HepG2 (cell line): ENCODE measurements around the gene CD300LF. TPM values are rescaled to one million over a fixed set of nuclear protein-coding genes. Genes with fewer than 3 reads are reported as not detected.

ENCODE experiments used
- CBX2 ChIP-seq, 2 experiments: fragments of 200-600 bp in 1 of 2; sonication (generic); formaldehyde crosslinking in 1 of 2; IDR thresholded peaks; 2 replicates each; pipeline versions ENCODE4 v1.7.0 to v1.8.1; 2018 to 2022; ENCODE audit warnings: low read depth in 2 of 2, low read length in 1 of 2, mild to moderate bottlenecking in 1 of 2, missing genetic modification reagents in 1 of 2
- CEBPB ChIP-seq: IDR thresholded peaks from 2 replicates; pipeline ENCODE4 v1.6.1; 2011; ENCODE audit warnings: low read depth, low read length, improper control_type of control experiment, borderline replicate concordance
- CHCHD3 ChIP-seq: sonication (generic); formaldehyde crosslinking; IDR thresholded peaks from 2 replicates; pipeline ENCODE4 v1.8.0; 2022; ENCODE audit warnings: mild to moderate bottlenecking, missing genetic modification reagents, moderate library complexity
- EP300 ChIP-seq, 3 experiments: sonication (generic) in 1 of 3; formaldehyde crosslinking in 1 of 3; IDR thresholded peaks; 2 replicates each; pipeline versions ENCODE4 v1.5.1 to v1.6.1; 2011 to 2020; ENCODE audit warnings: low read depth in 2 of 3, low read length in 2 of 3, borderline replicate concordance in 1 of 3, improper control_type of control experiment in 1 of 3, mild to moderate bottlenecking in 1 of 3, missing genetic modification reagents in 1 of 3, moderate library complexity in 1 of 3
- GTF2F1 ChIP-seq: fragments of 150-350 bp; IDR thresholded peaks from 2 replicates; pipeline ENCODE4 v1.6.1; 2014; ENCODE audit warnings: low read length
- HDAC1 ChIP-seq: sonication (generic); formaldehyde crosslinking; IDR thresholded peaks from 2 replicates; pipeline ENCODE4 v1.5.1; 2020; ENCODE audit warnings: mild to moderate bottlenecking, missing genetic modification reagents
- HIC2 ChIP-seq: sonication (generic); formaldehyde crosslinking; IDR thresholded peaks from 2 replicates; pipeline ENCODE4 v1.9.0; 2022; ENCODE audit warnings: low read depth, missing genetic modification reagents
- HIVEP1 ChIP-seq: sonication (generic); formaldehyde crosslinking; IDR thresholded peaks from 2 replicates; pipeline ENCODE4 v1.4.0; 2020; ENCODE audit warnings: mild to moderate bottlenecking, missing genetic modification reagents
- IKZF4 ChIP-seq: sonication (generic); formaldehyde crosslinking; IDR thresholded peaks from 2 replicates; pipeline ENCODE4 v1.5.1; 2020; ENCODE audit warnings: borderline replicate concordance, mild to moderate bottlenecking, low read depth, missing genetic modification reagents; ENCODE audit errors: not compliant biosample characterization
- KAT8 ChIP-seq: IDR thresholded peaks from 2 replicates; pipeline ENCODE4 v1.6.1; 2016; ENCODE audit warnings: missing genetic modification reagents, missing compliant biosample characterization
- KLF9 ChIP-seq: IDR thresholded peaks from 2 replicates; pipeline ENCODE4 v1.6.1; 2016; ENCODE audit warnings: low read depth
- NFE2L2 ChIP-seq: fragments of 150-350 bp; IDR thresholded peaks from 2 replicates; pipeline ENCODE4 v1.6.1; 2014; ENCODE audit warnings: low read length
- RAD21 ChIP-seq: fragments of 450-650 bp; formaldehyde crosslinking; IDR thresholded peaks from 2 replicates; pipeline ENCODE4 v1.5.0; 2020; ENCODE audit warnings: mild to moderate bottlenecking
- RFX3 ChIP-seq: IDR thresholded peaks from 2 replicates; pipeline ENCODE4 v1.6.1; 2016; ENCODE audit warnings: missing biosample characterization, missing genetic modification reagents
- TCF12 ChIP-seq, 2 experiments: fragments of 450-650 bp in 1 of 2; sonication (generic) in 1 of 2; formaldehyde crosslinking in 1 of 2; IDR thresholded peaks; 2 replicates each; pipeline versions ENCODE4 v1.6.1 to v1.8.0; 2017 to 2022; ENCODE audit warnings: antibody characterized with exemption in 1 of 2, mild to moderate bottlenecking in 1 of 2, missing genetic modification reagents in 1 of 2, moderate library complexity in 1 of 2
- TEAD3 ChIP-seq: optimal IDR thresholded peaks from 2 replicates; pipeline ENCODE3; 2016; ENCODE audit warnings: borderline replicate concordance
- ZNF264 ChIP-seq: sonication (generic); formaldehyde crosslinking; IDR thresholded peaks from 2 replicates; pipeline ENCODE4 v1.4.0; 2020; ENCODE audit warnings: missing genetic modification reagents
- ZNF607 ChIP-seq: sonication (generic); formaldehyde crosslinking; IDR thresholded peaks from 2 replicates; pipeline ENCODE4 v1.5.1; 2020; ENCODE audit warnings: missing genetic modification reagents, mild to moderate bottlenecking, borderline replicate concordance
- ZNF644 ChIP-seq: IDR thresholded peaks from 2 replicates; pipeline ENCODE4 v1.6.1; 2016; ENCODE audit warnings: low read depth
- ZNF646 ChIP-seq: sonication (generic); formaldehyde crosslinking; IDR thresholded peaks from 2 replicates; pipeline ENCODE4 v1.9.0; 2021; ENCODE audit warnings: mild to moderate bottlenecking, missing genetic modification reagents
- ZNF703 ChIP-seq: sonication (generic); formaldehyde crosslinking; IDR thresholded peaks from 2 replicates; pipeline ENCODE4 v1.5.1; 2020; ENCODE audit warnings: missing genetic modification reagents, mild to moderate bottlenecking, moderate library complexity, borderline replicate concordance
- ZSCAN9 ChIP-seq: IDR thresholded peaks from 2 replicates; pipeline ENCODE4 v1.6.1; 2016; ENCODE audit warnings: borderline replicate concordance
- polyA plus RNA-seq, 8 experiments: library from polyadenylated mRNA; depleted of rRNA in 3 of 8; stranded (reverse) in 7 of 8; unstranded in 1 of 8; fragments of >200 nt; fragmentation: Illumina TruSeq in 4 of 8; extraction: Trizol in 4 of 8; gene quantifications; 2 replicates each; pipeline versions ENCODE4 v1.2.1 to v1.2.3, GENCODE V29; 2011 to 2016; ENCODE audit warnings: low read depth in 4 of 8, missing spikeins in 1 of 8, mixed read lengths in 1 of 8; ENCODE audit not compliant: insufficient read depth in 1 of 8
- total RNA-seq, 5 experiments: library from RNA; depleted of rRNA; stranded (reverse); fragments of >200 nt; fragmentation: Illumina TruSeq; extraction: Trizol; gene quantifications; 2 replicates each; pipeline ENCODE4 v1.2.3, GENCODE V29; 2016; ENCODE audit warnings: low read depth in 1 of 5

CD300LF gene
- total and polyA plus RNA-seq, 2 of the 13 experiments (the other 11 are each of a cell fraction or from before 2014, with no cell fraction given) = not detected

- TF ChIP-seq ZNF646 = no peak
- TF ChIP-seq CHCHD3 (CRISPR knock-in tag) = 0 out of 2 replicates have a peak, but pooled peaks have one; percentile 10
- peak; percentile 86 for TF ChIP-seq TEAD3 (CRISPR knock-in tag)
- no peak for TF ChIP-seq RFX3 (CRISPR knock-in tag)
- TF ChIP-seq TCF12 (IDR thresholded peaks at IDR 0.05) = no peak
- TF ChIP-seq TCF12 (CRISPR knock-in tag; IDR thresholded peaks at IDR 0.05) = peak; percentile 91
- TF ChIP-seq ZSCAN9 (CRISPR knock-in tag) = no peak; the same call in none of the 2 replicates
- TF ChIP-seq RAD21 (CRISPR knock-in tag) = peak; percentile 45
- TF ChIP-seq CBX2 (IDR thresholded peaks at IDR 0.05; ENCODE audit: low read depth, low read length) = no peak
- TF ChIP-seq CBX2 (CRISPR knock-in tag; IDR thresholded peaks at IDR 0.05; ENCODE audit: low read depth) = no peak
- TF ChIP-seq NFE2L2 = no peak
- no peak for TF ChIP-seq CEBPB
- TF ChIP-seq IKZF4 (CRISPR knock-in tag) = peak; percentile 76
- TF ChIP-seq ZNF703 (CRISPR knock-in tag) = no peak
- TF ChIP-seq EP300 (IDR thresholded peaks at IDR 0.05; ENCODE audit: low read depth in 2 of 2, low read length in 2 of 2) = peak; percentile 21 to 92; a peak in 2 of 4 replicates
- TF ChIP-seq EP300 (CRISPR knock-in tag; IDR thresholded peaks at IDR 0.05; ENCODE audit: borderline replicate concordance) = peak; percentile 55; the same call in 1 of the 2 replicates
- peak; percentile 84 for TF ChIP-seq ZNF264 (CRISPR knock-in tag)
- peak; percentile 94 for TF ChIP-seq HDAC1 (CRISPR knock-in tag)
- peak; percentile 100 for TF ChIP-seq HIC2 (CRISPR knock-in tag)
- TF ChIP-seq ZNF607 = peak; percentile 41
- TF ChIP-seq KAT8 = 0 out of 2 replicates have a peak, but pooled peaks have one; percentile 28
- peak; percentile 83; the same call in 1 of the 2 replicates for TF ChIP-seq HIVEP1
- peak; percentile 37; the same call in 1 of the 2 replicates for TF ChIP-seq ZNF644 (CRISPR knock-in tag)
- no peak for TF ChIP-seq GTF2F1
- TF ChIP-seq KLF9 (CRISPR knock-in tag) = no peak
Measured at GRCh38 chr17:74750327-74751069, 37.8 kb upstream of the CD300LF start (continued).
